Neural crest cell (in vitro differentiated cells): ENCODE measurements around the gene GRM8. TPM values are rescaled to one million over a fixed set of nuclear protein-coding genes. Genes with fewer than 3 reads are reported as not detected.

Source experiments
- DNase-seq: peaks from one replicate; pipeline ENCODE4 v3.0.0; 2021; ENCODE audit warnings: low read depth, mixed read lengths, low spot score
- H3K27ac Mint-ChIP-seq: one replicate; pipeline ENCODE4 v1.8.0; 2021; ENCODE audit warnings: mild to moderate bottlenecking, mixed read lengths; ENCODE audit not compliant: unreplicated experiment
- H3K27me3 Mint-ChIP-seq: 2 replicates; pipeline ENCODE4 v1.8.0; 2021; ENCODE audit warnings: low read depth, mild to moderate bottlenecking, mixed read lengths
- H3K36me3 Mint-ChIP-seq: 2 replicates; pipeline ENCODE4 v1.8.0; 2021; ENCODE audit warnings: low read depth, mild to moderate bottlenecking, mixed read lengths
- H3K4me1 Mint-ChIP-seq: 2 replicates; pipeline ENCODE4 v1.8.0; 2021; ENCODE audit warnings: mixed read lengths
- H3K4me3 Mint-ChIP-seq: one replicate; pipeline ENCODE4 v1.8.0; 2021; ENCODE audit warnings: mild to moderate bottlenecking, mixed read lengths
- H3K9me3 Mint-ChIP-seq: 2 replicates; pipeline ENCODE4 v1.8.0; 2021; ENCODE audit warnings: mixed read lengths
- total RNA-seq: library from RNA; stranded (reverse); gene quantifications from 2 replicates; pipeline ENCODE4 v1.2.1, GENCODE V29; 2021
- TF ChIP-seq, protein P1 (sequence below): fragments of 200-600 bp; sonication (generic); conservative IDR thresholded peaks from 2 replicates; pipeline ENCODE4 v1.5.0; 2021; ENCODE audit warnings: antibody characterized with exemption, mild to moderate bottlenecking

GRM8 gene
- total RNA-seq, 1 donor from 2014 or later, result 2.6 TPM

DNA sequence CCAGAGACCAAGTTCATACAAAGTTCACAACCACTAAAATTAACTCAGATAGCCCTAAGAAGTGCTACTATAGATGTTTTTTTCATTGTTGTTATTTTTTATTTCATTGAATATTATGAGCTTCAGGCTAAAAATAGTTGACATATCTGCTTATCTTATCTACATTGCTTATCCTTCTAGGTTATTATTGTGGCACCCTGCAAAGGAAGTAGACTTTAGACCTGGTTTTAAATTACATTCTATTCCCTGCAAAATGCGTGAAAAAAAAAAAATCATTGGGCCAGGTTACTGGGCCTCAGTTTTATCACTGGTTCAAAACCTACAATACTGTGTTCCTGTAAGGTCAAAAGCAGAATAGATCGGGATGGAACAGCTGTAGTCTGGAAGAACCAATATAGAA lies 811.0 kb downstream of the GRM8 start:
- H3K27me3 Mint-ChIP-seq, result no peaks in the 10 kb centered on the region
- TF ChIP-seq, protein P1, sequence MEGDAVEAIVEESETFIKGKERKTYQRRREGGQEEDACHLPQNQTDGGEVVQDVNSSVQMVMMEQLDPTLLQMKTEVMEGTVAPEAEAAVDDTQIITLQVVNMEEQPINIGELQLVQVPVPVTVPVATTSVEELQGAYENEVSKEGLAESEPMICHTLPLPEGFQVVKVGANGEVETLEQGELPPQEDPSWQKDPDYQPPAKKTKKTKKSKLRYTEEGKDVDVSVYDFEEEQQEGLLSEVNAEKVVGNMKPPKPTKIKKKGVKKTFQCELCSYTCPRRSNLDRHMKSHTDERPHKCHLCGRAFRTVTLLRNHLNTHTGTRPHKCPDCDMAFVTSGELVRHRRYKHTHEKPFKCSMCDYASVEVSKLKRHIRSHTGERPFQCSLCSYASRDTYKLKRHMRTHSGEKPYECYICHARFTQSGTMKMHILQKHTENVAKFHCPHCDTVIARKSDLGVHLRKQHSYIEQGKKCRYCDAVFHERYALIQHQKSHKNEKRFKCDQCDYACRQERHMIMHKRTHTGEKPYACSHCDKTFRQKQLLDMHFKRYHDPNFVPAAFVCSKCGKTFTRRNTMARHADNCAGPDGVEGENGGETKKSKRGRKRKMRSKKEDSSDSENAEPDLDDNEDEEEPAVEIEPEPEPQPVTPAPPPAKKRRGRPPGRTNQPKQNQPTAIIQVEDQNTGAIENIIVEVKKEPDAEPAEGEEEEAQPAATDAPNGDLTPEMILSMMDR, result no peak
- no peak for DNase-seq
- H3K27ac Mint-ChIP-seq, result no peak overlapping the region
- H3K4me3 Mint-ChIP-seq, result no peak overlapping the region
- no peaks in the 10 kb centered on the region for H3K4me1 Mint-ChIP-seq
- no peaks in the 10 kb centered on the region for H3K36me3 Mint-ChIP-seq
- no peaks in the 10 kb centered on the region for H3K9me3 Mint-ChIP-seq

DNA sequence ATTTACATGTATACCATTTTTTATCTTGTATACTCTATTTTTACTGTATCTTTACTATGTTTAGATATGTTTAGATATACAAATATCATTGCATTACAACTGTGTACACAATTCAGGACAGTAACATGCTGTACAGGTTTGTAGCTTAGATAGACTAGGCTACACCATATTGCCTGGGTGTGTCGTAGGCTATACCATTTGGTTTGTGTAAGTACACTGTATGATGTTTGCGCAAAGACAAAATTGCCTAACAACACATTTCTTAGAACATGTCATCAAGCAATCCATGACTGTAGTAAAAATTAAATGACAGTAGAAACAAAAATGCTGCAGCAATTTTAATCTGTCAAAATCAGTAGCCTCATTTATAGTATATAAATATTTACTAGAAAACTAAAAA lies 812.2 kb downstream of the GRM8 start:
- Mint-ChIP-seq H3K27me3 (no peaks in the 10 kb centered on the region), H3K4me3 (no peak overlapping the region), H3K9me3 (no peaks in the 10 kb centered on the region), H3K4me1 (no peaks in the 10 kb centered on the region), H3K27ac (no peak overlapping the region), H3K36me3 (no peaks in the 10 kb centered on the region)
- TF ChIP-seq, protein P1, result no peak
- DNase-seq, result no peak

DNA sequence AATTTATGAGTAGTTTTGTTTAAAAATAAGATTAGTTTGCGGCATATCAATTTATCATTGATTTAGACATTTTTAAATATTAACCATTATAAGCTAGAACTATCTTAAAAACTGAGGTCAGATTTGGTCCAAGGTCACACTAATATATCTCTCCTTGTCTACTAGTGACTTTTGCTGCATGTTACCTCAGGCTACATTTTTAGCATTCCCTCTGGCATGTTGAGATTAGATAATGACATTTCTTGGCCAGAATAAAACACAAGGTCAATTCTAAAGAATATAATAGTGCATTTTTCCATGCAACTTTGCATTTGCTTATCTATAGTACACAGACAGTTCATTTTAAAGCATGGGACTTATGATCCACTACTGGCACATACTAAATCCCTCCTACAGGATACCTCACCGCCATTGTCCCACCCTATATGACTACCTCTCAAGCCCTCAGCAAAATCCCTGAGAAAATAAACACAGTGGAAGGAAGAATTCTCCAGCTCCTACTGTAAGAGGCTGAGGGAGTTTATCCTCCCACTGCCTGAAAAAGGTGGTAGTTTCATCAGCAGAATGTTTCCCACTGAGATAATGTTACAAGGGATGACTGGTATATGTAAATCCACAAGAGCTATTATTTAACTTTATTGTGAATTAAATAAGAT lies 816.4 kb downstream of the GRM8 start:
- H3K36me3 Mint-ChIP-seq, result no peaks in the 10 kb centered on the region
- TF ChIP-seq, protein P1, result no peak
- H3K4me1 Mint-ChIP-seq, result no peaks in the 10 kb centered on the region
- no peak overlapping the region for H3K4me3 Mint-ChIP-seq
- no peak for DNase-seq
- no peaks in the 10 kb centered on the region for H3K9me3 Mint-ChIP-seq
- no peak overlapping the region for H3K27ac Mint-ChIP-seq
- no peaks in the 10 kb centered on the region for H3K27me3 Mint-ChIP-seq

DNA sequence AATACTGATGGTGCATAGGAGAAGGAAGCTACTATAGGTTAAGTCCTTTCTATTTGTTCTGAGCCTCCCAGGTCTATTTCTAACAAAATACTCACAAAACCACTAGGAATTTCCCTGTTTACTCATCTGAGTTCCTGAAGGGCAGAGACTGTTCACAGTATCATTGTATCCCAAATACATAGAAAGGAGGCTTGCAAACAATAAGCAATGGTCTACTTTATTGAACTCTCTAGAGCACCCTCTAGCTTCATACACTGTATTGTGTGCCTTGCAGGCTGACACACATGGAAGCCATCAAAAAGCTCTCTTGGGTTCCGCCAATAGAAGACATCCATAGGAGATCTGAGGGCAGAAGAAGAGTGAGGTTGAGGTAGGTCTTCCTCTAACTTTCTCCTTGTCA lies 826.1 kb downstream of the GRM8 start:
- TF ChIP-seq, protein P1, result no peak
- H3K36me3 Mint-ChIP-seq, result no peaks in the 10 kb centered on the region
- no peaks in the 10 kb centered on the region for H3K9me3 Mint-ChIP-seq
- no peak for DNase-seq
- no peak overlapping the region for H3K27ac Mint-ChIP-seq
- no peaks in the 10 kb centered on the region for H3K27me3 Mint-ChIP-seq
- no peak overlapping the region for H3K4me3 Mint-ChIP-seq
- H3K4me1 Mint-ChIP-seq, result no peaks in the 10 kb centered on the region

DNA sequence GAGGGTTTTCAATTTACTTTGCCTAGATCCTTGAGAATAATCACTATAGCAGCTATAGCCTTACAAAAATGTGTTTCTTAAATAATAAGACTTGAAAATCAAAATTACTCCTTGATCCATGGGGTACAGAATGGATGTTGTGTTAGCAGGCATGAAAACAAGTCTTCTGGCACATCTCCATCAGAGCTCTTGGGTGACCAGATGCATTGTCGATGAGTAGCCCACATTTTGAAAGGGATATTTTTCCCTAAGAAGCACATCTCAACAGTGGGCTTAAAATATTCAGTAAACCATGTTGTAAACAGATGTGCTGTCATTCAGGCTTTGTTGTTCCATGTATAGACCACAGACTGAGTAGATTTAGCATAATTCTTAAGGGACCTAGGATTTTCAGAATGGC lies 827.8 kb downstream of the GRM8 start:
- no peaks in the 10 kb centered on the region for H3K9me3 Mint-ChIP-seq
- no peak overlapping the region for H3K27ac Mint-ChIP-seq
- TF ChIP-seq, protein P1, result no peak
- no peak overlapping the region for H3K4me3 Mint-ChIP-seq
- DNase-seq, result no peak
- H3K27me3 Mint-ChIP-seq, result no peaks in the 10 kb centered on the region
- H3K36me3 Mint-ChIP-seq, result no peaks in the 10 kb centered on the region
- H3K4me1 Mint-ChIP-seq, result no peaks in the 10 kb centered on the region
